HEK293 (cell line): ENCODE measurements around the gene CDC42EP1.
A peak's percentile ranks its signal among the peaks of the same experiment; 100 is the strongest.

ENCODE experiments used
- BCL6B ChIP-seq: fragments of 450-650 bp; formaldehyde crosslinking; IDR thresholded peaks from 2 replicates; pipeline ENCODE4 v1.5.1; 2017; ENCODE audit warnings: missing biosample characterization, missing genetic modification characterization
- GLIS2 ChIP-seq: fragments of 450-650 bp; formaldehyde crosslinking; IDR thresholded peaks from 2 replicates; pipeline ENCODE4 v1.5.1; 2016; ENCODE audit warnings: missing biosample characterization, missing genetic modification characterization
- IKZF3 ChIP-seq: fragments of 450-650 bp; IDR thresholded peaks from 2 replicates; pipeline ENCODE4 v1.5.0; 2018; ENCODE audit warnings: missing biosample characterization, mild to moderate bottlenecking, missing genetic modification characterization, moderate library complexity
- KLF7 ChIP-seq: fragments of 450-650 bp; formaldehyde crosslinking; IDR thresholded peaks from 2 replicates; pipeline ENCODE4 v1.5.1; 2016; ENCODE audit warnings: missing biosample characterization, missing genetic modification characterization, borderline replicate concordance
- MYNN ChIP-seq: fragments of 450-650 bp; formaldehyde crosslinking; IDR thresholded peaks from 2 replicates; pipeline ENCODE4 v1.5.1; 2016; ENCODE audit warnings: missing biosample characterization, missing genetic modification characterization, borderline replicate concordance
- RBAK ChIP-seq: fragments of 450-650 bp; formaldehyde crosslinking; IDR thresholded peaks from 2 replicates; pipeline ENCODE4 v1.5.1; 2016; ENCODE audit warnings: missing biosample characterization, missing genetic modification characterization
- SCRT1 ChIP-seq: fragments of 450-650 bp; formaldehyde crosslinking; IDR thresholded peaks from 2 replicates; pipeline ENCODE4 v1.5.1; 2016; ENCODE audit warnings: missing biosample characterization, missing genetic modification characterization, borderline replicate concordance
- SP7 ChIP-seq: fragments of 450-650 bp; formaldehyde crosslinking; IDR thresholded peaks from 2 replicates; pipeline ENCODE4 v1.5.1; 2016; ENCODE audit warnings: missing biosample characterization, missing genetic modification characterization
- TRIM28 ChIP-seq: IDR thresholded peaks from 2 replicates; pipeline ENCODE4 v1.6.1; 2011; ENCODE audit warnings: low read length, control low read depth, borderline replicate concordance
- ZBTB8A ChIP-seq: fragments of 450-650 bp; formaldehyde crosslinking; IDR thresholded peaks from 2 replicates; pipeline ENCODE4 v1.5.1; 2016; ENCODE audit warnings: missing biosample characterization, missing genetic modification characterization
- ZNF132 ChIP-seq: fragments of 450-650 bp; formaldehyde crosslinking; IDR thresholded peaks from 2 replicates; pipeline ENCODE4 v1.5.1; 2017; ENCODE audit warnings: missing biosample characterization, missing genetic modification characterization, borderline replicate concordance
- ZNF140 ChIP-seq: fragments of 450-650 bp; formaldehyde crosslinking; IDR thresholded peaks from 2 replicates; pipeline ENCODE4 v1.5.1; 2016; ENCODE audit warnings: missing biosample characterization, missing genetic modification characterization
- ZNF146 ChIP-seq: fragments of 450-650 bp; formaldehyde crosslinking; IDR thresholded peaks from 2 replicates; pipeline ENCODE4 v1.5.1; 2016; ENCODE audit warnings: missing biosample characterization, missing genetic modification characterization
- ZNF184 ChIP-seq: fragments of 450-650 bp; IDR thresholded peaks from 2 replicates; pipeline ENCODE4 v1.5.1; 2018; ENCODE audit warnings: missing biosample characterization, mild to moderate bottlenecking, missing genetic modification characterization
- ZNF266 ChIP-seq: fragments of 450-650 bp; formaldehyde crosslinking; IDR thresholded peaks from 2 replicates; pipeline ENCODE4 v1.5.1; 2016; ENCODE audit warnings: missing biosample characterization, missing genetic modification characterization, low read depth
- ZNF350 ChIP-seq: fragments of 450-650 bp; formaldehyde crosslinking; IDR thresholded peaks from 2 replicates; pipeline ENCODE4 v1.5.0; 2017; ENCODE audit warnings: missing biosample characterization, mild to moderate bottlenecking, missing genetic modification characterization
- ZNF37A ChIP-seq: fragments of 450-650 bp; IDR thresholded peaks from 2 replicates; pipeline ENCODE4 v1.5.1; 2018; ENCODE audit warnings: missing biosample characterization, missing genetic modification characterization
- ZNF398 ChIP-seq: fragments of 450-650 bp; formaldehyde crosslinking; IDR thresholded peaks from 2 replicates; pipeline ENCODE4 v1.5.1; 2017; ENCODE audit warnings: missing biosample characterization, missing genetic modification characterization
- ZNF530 ChIP-seq: fragments of 450-650 bp; formaldehyde crosslinking; IDR thresholded peaks from 2 replicates; pipeline ENCODE4 v1.5.1; 2016; ENCODE audit warnings: low read depth, missing biosample characterization, missing genetic modification characterization
- ZNF623 ChIP-seq: fragments of 450-650 bp; formaldehyde crosslinking; IDR thresholded peaks from 2 replicates; pipeline ENCODE4 v1.5.1; 2016; ENCODE audit warnings: missing biosample characterization, missing genetic modification characterization
- ZNF629 ChIP-seq: fragments of 450-650 bp; formaldehyde crosslinking; IDR thresholded peaks from 2 replicates; pipeline ENCODE4 v1.5.1; 2017; ENCODE audit warnings: missing biosample characterization, missing genetic modification characterization
- ZNF664 ChIP-seq: fragments of 450-650 bp; formaldehyde crosslinking; IDR thresholded peaks from 2 replicates; pipeline ENCODE4 v1.5.1; 2016; ENCODE audit warnings: missing biosample characterization, missing genetic modification characterization
- ZNF670 ChIP-seq: fragments of 450-650 bp; formaldehyde crosslinking; IDR thresholded peaks from 2 replicates; pipeline ENCODE4 v1.5.1; 2016; ENCODE audit warnings: missing biosample characterization, missing genetic modification characterization, low read depth
- ZNF747 ChIP-seq: fragments of 450-650 bp; formaldehyde crosslinking; IDR thresholded peaks from 2 replicates; pipeline ENCODE4 v1.5.1; 2016; ENCODE audit warnings: missing biosample characterization, missing genetic modification characterization
- ZNF768 ChIP-seq: fragments of 450-650 bp; formaldehyde crosslinking; IDR thresholded peaks from 2 replicates; pipeline ENCODE4 v1.5.1; 2018; ENCODE audit warnings: missing biosample characterization, mild to moderate bottlenecking, missing genetic modification characterization
- ZNF791 ChIP-seq: fragments of 450-650 bp; formaldehyde crosslinking; IDR thresholded peaks from 2 replicates; pipeline ENCODE4 v1.5.1; 2016; ENCODE audit warnings: missing biosample characterization, missing genetic modification characterization
- ZSCAN16 ChIP-seq: fragments of 450-650 bp; formaldehyde crosslinking; IDR thresholded peaks from 2 replicates; pipeline ENCODE4 v1.5.1; 2016; ENCODE audit warnings: missing biosample characterization, missing genetic modification characterization
- TF ChIP-seq, protein P1 (sequence below): fragments of 450-650 bp; formaldehyde crosslinking; IDR thresholded peaks from 2 replicates; pipeline ENCODE4 v1.5.1; 2017; ENCODE audit warnings: missing biosample characterization, missing genetic modification characterization
- TF ChIP-seq, protein P2 (sequence below): fragments of 450-650 bp; formaldehyde crosslinking; IDR thresholded peaks from 2 replicates; pipeline ENCODE4 v1.5.1; 2016; ENCODE audit warnings: missing biosample characterization, missing genetic modification characterization
- TF ChIP-seq, protein P3 (sequence below): fragments of 450-650 bp; formaldehyde crosslinking; optimal IDR thresholded peaks from 2 replicates; pipeline ENCODE3; 2016; ENCODE audit warnings: missing biosample characterization, mild to moderate bottlenecking, missing genetic modification characterization
- TF ChIP-seq, protein P4 (sequence below): fragments of 450-650 bp; formaldehyde crosslinking; IDR thresholded peaks from 2 replicates; pipeline ENCODE4 v1.5.1; 2016; ENCODE audit warnings: missing biosample characterization, missing genetic modification characterization

CDC42EP1 gene

GRCh38 chr22:37518509-37519267 lies 41.6 kb upstream of the CDC42EP1 start (continued):
- TF ChIP-seq, protein P1, sequence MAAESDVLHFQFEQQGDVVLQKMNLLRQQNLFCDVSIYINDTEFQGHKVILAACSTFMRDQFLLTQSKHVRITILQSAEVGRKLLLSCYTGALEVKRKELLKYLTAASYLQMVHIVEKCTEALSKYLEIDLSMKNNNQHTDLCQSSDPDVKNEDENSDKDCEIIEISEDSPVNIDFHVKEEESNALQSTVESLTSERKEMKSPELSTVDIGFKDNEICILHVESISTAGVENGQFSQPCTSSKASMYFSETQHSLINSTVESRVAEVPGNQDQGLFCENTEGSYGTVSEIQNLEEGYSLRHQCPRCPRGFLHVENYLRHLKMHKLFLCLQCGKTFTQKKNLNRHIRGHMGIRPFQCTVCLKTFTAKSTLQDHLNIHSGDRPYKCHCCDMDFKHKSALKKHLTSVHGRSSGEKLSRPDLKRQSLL (tag by site-specific recombination) = no peak
- TF ChIP-seq GLIS2 (peak; percentile 76), BCL6B (tag by site-specific recombination) (no peak), ZNF747 (tag by site-specific recombination) (no peak), ZNF664 (tag by site-specific recombination) (no peak), ZNF140 (tag by site-specific recombination) (no peak), TRIM28 (no peak), SP7 (tag by site-specific recombination) (peak; percentile 56; the same call in 1 of the 2 replicates), ZNF37A (tag by site-specific recombination) (no peak), ZNF623 (tag by site-specific recombination) (no peak), ZNF184 (tag by site-specific recombination) (no peak), ZNF146 (tag by site-specific recombination) (no peak), ZNF132 (tag by site-specific recombination) (no peak), ZNF530 (tag by site-specific recombination) (no peak), RBAK (tag by site-specific recombination) (no peak), ZSCAN16 (tag by site-specific recombination) (no peak), ZNF670 (tag by site-specific recombination) (no peak), ZNF768 (tag by site-specific recombination) (no peak), ZNF791 (tag by site-specific recombination) (no peak), IKZF3 (no peak), ZNF398 (tag by site-specific recombination) (peak; percentile 65), KLF7 (tag by site-specific recombination) (no peak), ZNF629 (tag by site-specific recombination) (no peak), ZNF266 (tag by site-specific recombination) (no peak), ZNF350 (tag by site-specific recombination) (no peak), SCRT1 (no peak), MYNN (peak; percentile 23; the same call in 1 of the 2 replicates), ZBTB8A (tag by site-specific recombination) (peak; percentile 75)
- TF ChIP-seq, protein P2, sequence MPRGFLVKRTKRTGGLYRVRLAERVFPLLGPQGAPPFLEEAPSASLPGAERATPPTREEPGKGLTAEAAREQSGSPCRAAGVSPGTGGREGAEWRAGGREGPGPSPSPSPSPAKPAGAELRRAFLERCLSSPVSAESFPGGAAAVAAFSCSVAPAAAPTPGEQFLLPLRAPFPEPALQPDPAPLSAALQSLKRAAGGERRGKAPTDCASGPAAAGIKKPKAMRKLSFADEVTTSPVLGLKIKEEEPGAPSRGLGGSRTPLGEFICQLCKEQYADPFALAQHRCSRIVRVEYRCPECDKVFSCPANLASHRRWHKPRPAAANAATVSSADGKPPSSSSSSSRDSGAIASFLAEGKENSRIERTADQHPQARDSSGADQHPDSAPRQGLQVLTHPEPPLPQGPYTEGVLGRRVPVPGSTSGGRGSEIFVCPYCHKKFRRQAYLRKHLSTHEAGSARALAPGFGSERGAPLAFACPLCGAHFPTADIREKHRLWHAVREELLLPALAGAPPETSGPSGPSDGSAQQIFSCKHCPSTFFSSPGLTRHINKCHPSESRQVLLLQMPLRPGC (tag by site-specific recombination) = no peak; the same call in 1 of the 2 replicates
- TF ChIP-seq, protein P3, sequence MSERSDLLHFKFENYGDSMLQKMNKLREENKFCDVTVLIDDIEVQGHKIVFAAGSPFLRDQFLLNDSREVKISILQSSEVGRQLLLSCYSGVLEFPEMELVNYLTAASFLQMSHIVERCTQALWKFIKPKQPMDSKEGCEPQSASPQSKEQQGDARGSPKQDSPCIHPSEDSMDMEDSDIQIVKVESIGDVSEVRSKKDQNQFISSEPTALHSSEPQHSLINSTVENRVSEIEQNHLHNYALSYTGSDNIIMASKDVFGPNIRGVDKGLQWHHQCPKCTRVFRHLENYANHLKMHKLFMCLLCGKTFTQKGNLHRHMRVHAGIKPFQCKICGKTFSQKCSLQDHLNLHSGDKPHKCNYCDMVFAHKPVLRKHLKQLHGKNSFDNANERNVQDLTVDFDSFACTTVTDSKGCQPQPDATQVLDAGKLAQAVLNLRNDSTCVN (tag by site-specific recombination) = peak; percentile 86
- TF ChIP-seq, protein P4, sequence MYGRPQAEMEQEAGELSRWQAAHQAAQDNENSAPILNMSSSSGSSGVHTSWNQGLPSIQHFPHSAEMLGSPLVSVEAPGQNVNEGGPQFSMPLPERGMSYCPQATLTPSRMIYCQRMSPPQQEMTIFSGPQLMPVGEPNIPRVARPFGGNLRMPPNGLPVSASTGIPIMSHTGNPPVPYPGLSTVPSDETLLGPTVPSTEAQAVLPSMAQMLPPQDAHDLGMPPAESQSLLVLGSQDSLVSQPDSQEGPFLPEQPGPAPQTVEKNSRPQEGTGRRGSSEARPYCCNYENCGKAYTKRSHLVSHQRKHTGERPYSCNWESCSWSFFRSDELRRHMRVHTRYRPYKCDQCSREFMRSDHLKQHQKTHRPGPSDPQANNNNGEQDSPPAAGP (tag by site-specific recombination) = peak; percentile 62; the same call in 1 of the 2 replicates
